ENCODE results near the gene LPIN1. TPM values are rescaled to one million over a fixed set of nuclear protein-coding genes. Genes with fewer than 3 reads are reported as not detected.

Gene LPIN1
- total RNA-seq, 2 donors from 2014 or later, result 15.0 to 47.5 TPM

DNA sequence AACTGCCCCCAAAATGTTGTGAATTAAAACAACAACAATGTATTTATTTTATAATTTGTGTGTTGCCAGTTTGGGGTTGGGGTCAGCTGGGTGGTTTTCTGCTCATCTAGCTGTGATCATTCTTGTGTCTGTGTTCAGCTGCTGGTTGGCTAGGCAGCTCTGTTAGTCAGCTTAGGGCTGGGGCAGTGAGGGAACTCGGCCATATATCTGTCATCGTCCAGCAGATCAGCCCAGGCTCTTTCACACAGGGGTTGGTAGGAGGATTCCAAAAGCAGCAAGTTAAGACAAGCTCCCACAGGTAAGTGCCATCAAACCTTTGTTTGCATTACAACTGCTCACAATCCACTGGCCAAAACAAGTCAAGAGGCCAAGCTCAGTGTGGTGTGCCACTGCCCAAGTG is 121.5 kb downstream of the LPIN1 start:
- 79 to 91% methylated on average over 2 of the region's 2 CpGs for WGBS, 2 donors
- DNase-seq (no peak), ATAC-seq (no peak)
- H3K4me1 ChIP-seq, result peaks cover 11% of the 10 kb centered on the region
- no peaks in the 10 kb centered on the region for H3K9me3 ChIP-seq
- intact Hi-C loops (cut with DNase I), result loop anchor here (10.0 kb wide), 1 partner anchor 1137 kb away; no protein-coding TSS in a partner anchor
- no peak for TF ChIP-seq POLR2A (IDR thresholded peaks at IDR 0.05)
- no peak overlapping the region for H3K27ac ChIP-seq
- no peak overlapping the region for H3K4me3 ChIP-seq
- H3K36me3 ChIP-seq (replicated peaks in 1 of 2; ENCODE audit: insufficient read depth in 1 of 2, low read depth in 2 of 2), result no peaks in the 10 kb centered on the region
- H3K27me3 ChIP-seq, result no peaks in the 10 kb centered on the region

DNA sequence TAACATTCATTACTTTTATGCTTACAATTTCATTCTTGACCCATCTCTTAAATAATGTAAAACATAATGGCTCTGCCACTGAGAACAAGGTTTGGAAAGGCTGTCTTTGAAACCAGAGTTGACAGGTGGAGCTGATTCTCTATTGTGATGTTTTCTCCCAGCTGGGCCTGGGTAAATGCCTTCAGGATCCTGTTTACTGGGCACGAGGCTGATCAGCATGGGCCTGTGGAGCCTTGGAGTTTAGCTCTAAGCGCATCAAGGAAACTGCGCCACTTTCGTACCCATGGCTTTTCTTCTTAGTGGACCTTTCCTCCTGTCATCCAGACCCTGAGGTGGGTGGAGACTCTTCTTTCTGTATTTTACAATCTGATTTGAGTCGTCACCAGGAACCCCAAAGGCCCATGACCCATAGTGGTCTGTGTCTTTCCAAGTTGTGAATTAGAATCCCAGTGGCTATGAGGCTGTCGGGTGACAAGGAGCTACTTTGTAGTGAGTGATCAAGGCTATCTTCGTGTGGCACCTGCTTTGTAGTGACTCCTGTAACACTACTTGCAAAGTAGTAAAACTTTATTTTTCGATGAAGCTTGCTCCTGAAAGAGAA is 123.1 kb downstream of the LPIN1 start:
- no peak overlapping the region for H3K4me3 ChIP-seq
- no peaks in the 10 kb centered on the region for H3K9me3 ChIP-seq
- DNase-seq, result no peak
- H3K27ac ChIP-seq, result no peak overlapping the region
- WGBS, 2 donors, result 88 to 92% methylated on average over 8 of the region's 8 CpGs
- no peaks in the 10 kb centered on the region for H3K27me3 ChIP-seq
- H3K4me1 ChIP-seq, result peaks cover 9% of the 10 kb centered on the region
- intact Hi-C loops (cut with DNase I), result loop anchor here (10.0 kb wide), 1 partner anchor 1135 kb away; no protein-coding TSS in a partner anchor
- ATAC-seq, result no peak
- no peaks in the 10 kb centered on the region for H3K36me3 ChIP-seq (replicated peaks in 1 of 2; ENCODE audit: insufficient read depth in 1 of 2, low read depth in 2 of 2)
- no peak for TF ChIP-seq POLR2A (IDR thresholded peaks at IDR 0.05)
- TF ChIP-seq, protein P1, sequence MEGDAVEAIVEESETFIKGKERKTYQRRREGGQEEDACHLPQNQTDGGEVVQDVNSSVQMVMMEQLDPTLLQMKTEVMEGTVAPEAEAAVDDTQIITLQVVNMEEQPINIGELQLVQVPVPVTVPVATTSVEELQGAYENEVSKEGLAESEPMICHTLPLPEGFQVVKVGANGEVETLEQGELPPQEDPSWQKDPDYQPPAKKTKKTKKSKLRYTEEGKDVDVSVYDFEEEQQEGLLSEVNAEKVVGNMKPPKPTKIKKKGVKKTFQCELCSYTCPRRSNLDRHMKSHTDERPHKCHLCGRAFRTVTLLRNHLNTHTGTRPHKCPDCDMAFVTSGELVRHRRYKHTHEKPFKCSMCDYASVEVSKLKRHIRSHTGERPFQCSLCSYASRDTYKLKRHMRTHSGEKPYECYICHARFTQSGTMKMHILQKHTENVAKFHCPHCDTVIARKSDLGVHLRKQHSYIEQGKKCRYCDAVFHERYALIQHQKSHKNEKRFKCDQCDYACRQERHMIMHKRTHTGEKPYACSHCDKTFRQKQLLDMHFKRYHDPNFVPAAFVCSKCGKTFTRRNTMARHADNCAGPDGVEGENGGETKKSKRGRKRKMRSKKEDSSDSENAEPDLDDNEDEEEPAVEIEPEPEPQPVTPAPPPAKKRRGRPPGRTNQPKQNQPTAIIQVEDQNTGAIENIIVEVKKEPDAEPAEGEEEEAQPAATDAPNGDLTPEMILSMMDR (IDR thresholded peaks at IDR 0.05), result no peak

DNA sequence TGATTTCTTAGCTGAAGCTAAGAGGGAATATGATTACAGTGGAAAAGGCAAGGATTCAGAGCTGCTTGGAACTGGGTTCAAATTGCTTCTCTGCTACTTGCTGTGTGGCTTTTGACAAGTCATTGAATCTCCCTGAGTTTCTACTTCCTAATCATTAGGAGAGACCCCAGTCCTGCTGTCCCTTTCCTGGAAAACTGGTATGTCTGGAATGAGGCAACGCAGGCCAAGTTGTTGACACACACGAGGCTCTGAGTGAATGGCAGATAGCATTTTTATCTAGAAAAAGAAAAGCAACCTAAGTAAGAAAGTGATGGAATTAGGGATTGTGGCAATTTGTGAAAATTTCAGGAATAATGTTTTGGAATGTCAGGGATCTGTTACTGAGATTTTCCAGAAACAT is 123.6 kb downstream of the LPIN1 start:
- peaks cover 9% of the 10 kb centered on the region for H3K4me1 ChIP-seq
- ATAC-seq (no peak), DNase-seq (no peak)
- no peaks in the 10 kb centered on the region for H3K27me3 ChIP-seq
- no peak overlapping the region for H3K27ac ChIP-seq
- no peak for TF ChIP-seq POLR2A (IDR thresholded peaks at IDR 0.05)
- TF ChIP-seq, protein P1 (IDR thresholded peaks at IDR 0.05), result no peak
- intact Hi-C loops (cut with DNase I), result no loop called here
- H3K36me3 ChIP-seq (replicated peaks in 1 of 2; ENCODE audit: insufficient read depth in 1 of 2, low read depth in 2 of 2), result no peaks in the 10 kb centered on the region
- no peaks in the 10 kb centered on the region for H3K9me3 ChIP-seq
- WGBS, 2 donors, result 20 to 29% methylated on average over 2 of the region's 2 CpGs
- H3K4me3 ChIP-seq, result no peak overlapping the region

DNA sequence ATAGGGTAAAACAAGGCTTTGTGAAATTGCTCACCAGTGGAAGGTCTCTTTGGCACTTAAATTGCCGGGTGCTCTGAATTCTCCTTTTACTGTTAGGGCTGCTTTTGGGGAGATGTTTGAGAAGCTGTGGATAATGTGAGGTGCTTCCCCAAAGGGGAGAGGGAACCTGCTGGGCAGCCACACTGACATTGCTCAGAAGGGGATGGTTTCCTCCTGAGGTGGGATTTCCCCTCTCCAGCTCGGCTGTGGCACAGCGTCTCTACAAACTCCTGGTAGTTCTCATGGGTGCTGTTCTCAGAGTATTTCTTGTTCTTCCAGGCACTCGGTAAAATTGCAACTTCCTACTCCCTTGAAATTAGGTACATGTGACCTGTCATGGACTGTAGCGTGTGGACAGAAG is 124.2 kb downstream of the LPIN1 start:
- Histone ChIP-seq H3K36me3 (replicated peaks in 1 of 2; ENCODE audit: insufficient read depth in 1 of 2, low read depth in 2 of 2) (no peaks in the 10 kb centered on the region), H3K4me1 (peaks cover 9% of the 10 kb centered on the region), H3K4me3 (no peak overlapping the region), H3K9me3 (no peaks in the 10 kb centered on the region), H3K27ac (no peak overlapping the region), H3K27me3 (no peaks in the 10 kb centered on the region)
- no peak for TF ChIP-seq POLR2A (IDR thresholded peaks at IDR 0.05)
- TF ChIP-seq, protein P1 (IDR thresholded peaks at IDR 0.05), result no peak
- DNase-seq, result no peak
- ATAC-seq, result no peak
- 72 to 93% methylated on average over 5 of the region's 5 CpGs for WGBS, 2 donors
- intact Hi-C loops (cut with DNase I), result no loop called here

DNA sequence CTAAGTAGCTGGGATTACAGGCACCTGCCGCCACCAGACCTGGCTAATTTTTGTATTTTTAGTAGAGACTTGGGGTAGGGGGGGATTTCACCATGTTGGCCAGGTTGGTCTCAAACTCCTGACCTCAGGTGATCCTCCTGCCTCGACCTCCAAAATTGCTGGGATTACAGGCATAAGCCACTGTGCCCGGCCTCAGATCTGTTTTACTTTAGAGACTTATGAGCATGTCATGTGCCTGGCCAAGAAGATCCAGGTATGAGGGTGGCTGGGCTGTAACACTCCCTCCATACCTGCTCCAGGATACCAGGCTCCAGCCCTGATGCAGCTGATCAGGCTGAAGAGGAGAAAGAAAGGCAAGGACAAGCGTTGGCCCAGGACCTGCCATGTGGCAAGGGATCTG is 125.0 kb downstream of the LPIN1 start:
- WGBS, 2 donors, result 90 to 92% methylated on average over 4 of the region's 4 CpGs
- TF ChIP-seq, protein P1 (IDR thresholded peaks at IDR 0.05), result no peak
- TF ChIP-seq POLR2A (IDR thresholded peaks at IDR 0.05), result no peak
- intact Hi-C loops (cut with DNase I), result no loop called here

More for the DNA sequence above, 125.0 kb downstream of the LPIN1 start:
- Histone ChIP-seq H3K4me1 (peaks cover 9% of the 10 kb centered on the region), H3K27ac (no peak overlapping the region), H3K27me3 (no peaks in the 10 kb centered on the region), H3K36me3 (replicated peaks in 1 of 2; ENCODE audit: insufficient read depth in 1 of 2, low read depth in 2 of 2) (no peaks in the 10 kb centered on the region), H3K9me3 (no peaks in the 10 kb centered on the region), H3K4me3 (no peak overlapping the region)
- ATAC-seq, result no peak
- no peak for DNase-seq
